Stimulated activated memory B cell treated with anti-CD40 and anti-IgM and Interleukin-4, amounts not matched to agents 10 μg/mL and 1 μg/mL and 100 μg/mL, for 72 hours (primary cell): ENCODE measurements around the gene NCAPD3.
"Not testable (repeated sequence)": the region's sequence is repeated elsewhere in the genome, so short reads cannot be mapped to it uniquely, and the experiment has no call there.

ENCODE experiments used
- ATAC-seq: fragments of 150-1000 bp; cut with Tn5 transposase; 2 replicates; pipeline ENCODE4 v1.10.0; 2021
- H3K27ac Mint-ChIP-seq: one replicate; pipeline ENCODE4 v1.8.0; 2022; ENCODE audit warnings: mild to moderate bottlenecking, mixed read lengths
- H3K27me3 Mint-ChIP-seq: one replicate; pipeline ENCODE4 v1.8.0; 2022; ENCODE audit warnings: mixed read lengths
- H3K36me3 Mint-ChIP-seq: one replicate; pipeline ENCODE4 v1.8.0; 2022; ENCODE audit warnings: mixed read lengths
- H3K4me1 Mint-ChIP-seq: one replicate; pipeline ENCODE4 v1.8.0; 2022; ENCODE audit warnings: mixed read lengths
- H3K4me3 Mint-ChIP-seq: one replicate; pipeline ENCODE4 v1.8.0; 2022; ENCODE audit warnings: mild to moderate bottlenecking, moderate library complexity, mixed read lengths
- H3K9me3 Mint-ChIP-seq: one replicate; pipeline ENCODE4 v1.8.0; 2022; ENCODE audit warnings: mixed read lengths

The NCAPD3 gene

GRCh38 chr11:134260503-134260902, 36.7 kb upstream of the NCAPD3 start:
- ATAC-seq = no peak
- Mint-ChIP-seq H3K27ac (peak overlapping the region; percentile 16), H3K4me1 (peaks cover 13% of the 10 kb centered on the region), H3K36me3 (peaks cover 45% of the 10 kb centered on the region), H3K9me3 (no peaks in the 10 kb centered on the region), H3K4me3 (no peak overlapping the region), H3K27me3 (no peaks in the 10 kb centered on the region)

GRCh38 chr11:134258577-134258976, 34.8 kb upstream of the NCAPD3 start:
- Mint-ChIP-seq H3K27ac (no peak overlapping the region), H3K4me1 (peaks cover 25% of the 10 kb centered on the region), H3K27me3 (no peaks in the 10 kb centered on the region), H3K4me3 (no peak overlapping the region), H3K9me3 (no peaks in the 10 kb centered on the region), H3K36me3 (peaks cover 42% of the 10 kb centered on the region)
- ATAC-seq = no peak

GRCh38 chr11:134257101-134257500, 33.3 kb upstream of the NCAPD3 start:
- Mint-ChIP-seq H3K4me1 (peaks cover 36% of the 10 kb centered on the region), H3K36me3 (peaks cover 32% of the 10 kb centered on the region), H3K4me3 (no peak overlapping the region), H3K27ac (no peak overlapping the region), H3K27me3 (no peaks in the 10 kb centered on the region), H3K9me3 (no peaks in the 10 kb centered on the region)
- ATAC-seq = no peak

GRCh38 chr11:134255184-134255561, 31.4 kb upstream of the NCAPD3 start:
- Mint-ChIP-seq H3K36me3 (peaks cover 20% of the 10 kb centered on the region), H3K4me1 (peaks cover 34% of the 10 kb centered on the region)
- H3K27ac Mint-ChIP-seq, H3K4me3 Mint-ChIP-seq, H3K9me3 Mint-ChIP-seq, ATAC-seq, H3K27me3 Mint-ChIP-seq: not testable (repeated sequence)

- H3K27ac Mint-ChIP-seq = peak overlapping the region; percentile 92
- H3K4me3 Mint-ChIP-seq = peak overlapping the region; percentile 95
- peaks cover 34% of the 10 kb centered on the region for H3K4me1 Mint-ChIP-seq
- H3K9me3 Mint-ChIP-seq = no peaks in the 10 kb centered on the region
- ATAC-seq = no peak
- H3K36me3 Mint-ChIP-seq = peaks cover 15% of the 10 kb centered on the region
- H3K27me3 Mint-ChIP-seq = no peaks in the 10 kb centered on the region
Measured at GRCh38 chr11:134254433-134255183, 30.8 kb upstream of the NCAPD3 start.

- H3K4me1 Mint-ChIP-seq = peaks cover 34% of the 10 kb centered on the region
Measured at GRCh38 chr11:134253188-134253993, 29.6 kb upstream of the NCAPD3 start, which contains the start of the genes ACAD8 and THYN1. Gene ACAD8 (plus strand): TSS chr11:134253568. CDS start chr11:134253601, 33 bp downstream. Gene THYN1 (minus strand): TSS chr11:134253352. CDS start chr11:134252882, 470 bp downstream.

GRCh38 chr11:134252346-134253187, 28.8 kb upstream of the NCAPD3 start:
- Mint-ChIP-seq H3K9me3 (no peaks in the 10 kb centered on the region), H3K27ac (peak overlapping the region; percentile 92), H3K27me3 (no peaks in the 10 kb centered on the region), H3K4me3 (peak overlapping the region; percentile 95), H3K36me3 (peaks cover 18% of the 10 kb centered on the region), H3K4me1 (peaks cover 34% of the 10 kb centered on the region)
- ATAC-seq = peak; percentile 49

More at GRCh38 chr11:134253188-134253993, 29.6 kb upstream of the NCAPD3 start, which contains the start of the genes ACAD8 and THYN1:
- H3K27me3 Mint-ChIP-seq = no peaks in the 10 kb centered on the region
- peaks cover 15% of the 10 kb centered on the region for H3K36me3 Mint-ChIP-seq
- peak within 1 kb of the TSS; percentile 95 for H3K4me3 Mint-ChIP-seq
- no peaks in the 10 kb centered on the region for H3K9me3 Mint-ChIP-seq
- ATAC-seq = peak; percentile 100
- peak within 1 kb of the TSS; percentile 92 for H3K27ac Mint-ChIP-seq

GRCh38 chr11:134250675-134251074, 26.9 kb upstream of the NCAPD3 start:
- ATAC-seq = no peak
- H3K27ac Mint-ChIP-seq = no peak overlapping the region
- peaks cover 29% of the 10 kb centered on the region for H3K4me1 Mint-ChIP-seq
- no peaks in the 10 kb centered on the region for H3K27me3 Mint-ChIP-seq
- peaks cover 33% of the 10 kb centered on the region for H3K36me3 Mint-ChIP-seq
- no peaks in the 10 kb centered on the region for H3K9me3 Mint-ChIP-seq
- H3K4me3 Mint-ChIP-seq = no peak overlapping the region

- Mint-ChIP-seq H3K4me1 (peaks cover 26% of the 10 kb centered on the region), H3K9me3 (no peaks in the 10 kb centered on the region), H3K27me3 (no peaks in the 10 kb centered on the region), H3K4me3 (no peak overlapping the region), H3K27ac (no peak overlapping the region), H3K36me3 (peaks cover 33% of the 10 kb centered on the region)
- no peak for ATAC-seq
Measured at GRCh38 chr11:134250246-134250645, 26.5 kb upstream of the NCAPD3 start.

- Mint-ChIP-seq H3K4me3 (no peak overlapping the region), H3K36me3 (peaks cover 36% of the 10 kb centered on the region), H3K9me3 (no peaks in the 10 kb centered on the region), H3K4me1 (peaks cover 17% of the 10 kb centered on the region), H3K27ac (no peak overlapping the region), H3K27me3 (no peaks in the 10 kb centered on the region)
- no peak for ATAC-seq
Measured at GRCh38 chr11:134248910-134249480, 25.2 kb upstream of the NCAPD3 start.

GRCh38 chr11:134246678-134247077, 22.9 kb upstream of the NCAPD3 start:
- no peak for ATAC-seq
- Mint-ChIP-seq H3K36me3 (peaks cover 53% of the 10 kb centered on the region), H3K27me3 (no peaks in the 10 kb centered on the region), H3K27ac (no peak overlapping the region), H3K4me1 (peaks cover under 1% of the 10 kb centered on the region), H3K4me3 (no peak overlapping the region), H3K9me3 (no peaks in the 10 kb centered on the region)

GRCh38 chr11:134246100-134246499, 22.3 kb upstream of the NCAPD3 start:
- H3K4me3 Mint-ChIP-seq = no peak overlapping the region
- H3K4me1 Mint-ChIP-seq = no peaks in the 10 kb centered on the region
- no peaks in the 10 kb centered on the region for H3K27me3 Mint-ChIP-seq
- no peaks in the 10 kb centered on the region for H3K9me3 Mint-ChIP-seq
- ATAC-seq = no peak
- H3K36me3 Mint-ChIP-seq = peaks cover 53% of the 10 kb centered on the region
- H3K27ac Mint-ChIP-seq = no peak overlapping the region

GRCh38 chr11:134245434-134245833, 21.7 kb upstream of the NCAPD3 start:
- Mint-ChIP-seq H3K4me1 (no peaks in the 10 kb centered on the region), H3K9me3 (no peaks in the 10 kb centered on the region), H3K36me3 (peaks cover 53% of the 10 kb centered on the region), H3K27ac (no peak overlapping the region), H3K4me3 (no peak overlapping the region), H3K27me3 (no peaks in the 10 kb centered on the region)
- ATAC-seq = no peak

GRCh38 chr11:134244593-134244992, 20.8 kb upstream of the NCAPD3 start:
- H3K36me3 Mint-ChIP-seq = peaks cover 53% of the 10 kb centered on the region
- ATAC-seq = peak; percentile 69
- H3K27me3 Mint-ChIP-seq = no peaks in the 10 kb centered on the region

More at GRCh38 chr11:134244593-134244992, 20.8 kb upstream of the NCAPD3 start:
- Mint-ChIP-seq H3K9me3 (no peaks in the 10 kb centered on the region), H3K27ac (no peak overlapping the region), H3K4me1 (no peaks in the 10 kb centered on the region), H3K4me3 (no peak overlapping the region)
